Lower leg skin (tissue), 4 donors: ENCODE data around the gene MDFIC. TPM values are rescaled to one million over a fixed set of nuclear protein-coding genes. Genes with fewer than 3 reads are reported as not detected.

ENCODE experiments used
- DNase-seq, 2 donors: peaks; one replicate each; pipeline ENCODE4 v3.0.0-alpha.2; 2019; ENCODE audit warnings: low spot score in 2 of 2
- H3K4me3 ChIP-seq: fragments of 200-600 bp; sonication (generic); 2 replicates; pipeline ENCODE4 v1.5.1; 2017; ENCODE audit warnings: mild to moderate bottlenecking, low read depth; ENCODE audit not compliant: poor library complexity, severe bottlenecking
- POLR2A ChIP-seq, 2 donors: fragments of 450-650 bp; IDR thresholded peaks; one replicate each; pipeline ENCODE4 v1.6.1; 2016 to 2017; ENCODE audit warnings: antibody characterized with exemption in 2 of 2, mild to moderate bottlenecking in 1 of 2, moderate library complexity in 1 of 2
- WGBS, 2 donors: methylation state at CpG; one replicate each; pipeline ENCODE4 v1.1.5; 2018; 5-methylcytosine and 5-hydroxymethylcytosine counted together
- intact Hi-C: fragments of 100-400 bp; cut with DNase I; formaldehyde crosslinking; loops from one replicate; pipeline ENCODE4 v1.15.0; 2023; ENCODE audit warnings: low total_unique reads
- total RNA-seq, 4 donors: library from RNA; depleted of rRNA; stranded (reverse); fragments of >200 nt; gene quantifications; one replicate each; pipeline ENCODE4 v1.1.0, GENCODE V29; 2016
- TF ChIP-seq, protein P1 (sequence below), 3 donors: fragments of 450-650 bp; IDR thresholded peaks; one replicate each; pipeline ENCODE4 v1.5.1; 2016; ENCODE audit warnings: antibody characterized with exemption in 3 of 3, mild to moderate bottlenecking in 3 of 3, moderate library complexity in 2 of 3

MDFIC gene
- total RNA-seq, 4 donors from 2014 or later, result 27.0 to 58.5 (median 38.9) TPM

DNA sequence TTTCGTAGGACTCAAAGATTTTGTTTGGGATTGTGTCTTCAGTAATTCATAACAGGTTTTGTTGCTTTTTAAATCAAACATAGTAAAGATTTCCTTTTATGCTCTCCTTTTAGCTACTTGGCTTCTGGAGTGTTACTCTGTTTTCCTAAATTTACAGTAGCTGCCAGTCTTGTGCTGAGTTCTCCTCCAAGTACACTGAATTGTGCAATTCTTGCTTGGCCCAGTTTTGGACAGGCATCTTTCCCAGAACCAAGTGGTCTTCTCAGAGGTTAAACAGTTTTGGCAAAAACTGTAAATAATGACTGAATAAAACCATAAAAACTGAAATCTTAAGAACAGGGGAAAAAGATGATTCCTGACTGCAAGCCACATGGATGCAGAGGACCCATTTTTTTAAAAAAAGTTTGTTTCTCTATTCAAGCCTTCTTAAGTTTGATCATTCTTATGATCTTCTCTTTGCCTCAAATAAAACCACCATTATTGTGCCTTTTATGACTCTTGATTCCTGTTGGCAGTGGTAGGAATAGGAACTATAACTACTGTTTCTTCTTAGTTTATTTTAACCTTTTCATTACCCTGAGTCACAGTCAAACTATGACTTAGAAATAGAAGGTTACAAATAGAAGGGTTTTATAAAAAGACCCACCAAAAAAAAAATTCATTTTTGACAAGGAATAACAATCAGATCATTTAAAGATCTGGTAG, 88.0 kb downstream of the MDFIC start:
- no peak overlapping the region for H3K4me3 ChIP-seq
- TF ChIP-seq, protein P1, sequence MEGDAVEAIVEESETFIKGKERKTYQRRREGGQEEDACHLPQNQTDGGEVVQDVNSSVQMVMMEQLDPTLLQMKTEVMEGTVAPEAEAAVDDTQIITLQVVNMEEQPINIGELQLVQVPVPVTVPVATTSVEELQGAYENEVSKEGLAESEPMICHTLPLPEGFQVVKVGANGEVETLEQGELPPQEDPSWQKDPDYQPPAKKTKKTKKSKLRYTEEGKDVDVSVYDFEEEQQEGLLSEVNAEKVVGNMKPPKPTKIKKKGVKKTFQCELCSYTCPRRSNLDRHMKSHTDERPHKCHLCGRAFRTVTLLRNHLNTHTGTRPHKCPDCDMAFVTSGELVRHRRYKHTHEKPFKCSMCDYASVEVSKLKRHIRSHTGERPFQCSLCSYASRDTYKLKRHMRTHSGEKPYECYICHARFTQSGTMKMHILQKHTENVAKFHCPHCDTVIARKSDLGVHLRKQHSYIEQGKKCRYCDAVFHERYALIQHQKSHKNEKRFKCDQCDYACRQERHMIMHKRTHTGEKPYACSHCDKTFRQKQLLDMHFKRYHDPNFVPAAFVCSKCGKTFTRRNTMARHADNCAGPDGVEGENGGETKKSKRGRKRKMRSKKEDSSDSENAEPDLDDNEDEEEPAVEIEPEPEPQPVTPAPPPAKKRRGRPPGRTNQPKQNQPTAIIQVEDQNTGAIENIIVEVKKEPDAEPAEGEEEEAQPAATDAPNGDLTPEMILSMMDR (IDR thresholded peaks at IDR 0.05), result no peak
- TF ChIP-seq POLR2A (IDR thresholded peaks at IDR 0.05), result no peak
- peak in 1 of 2 donors; percentile 59 for DNase-seq
- intact Hi-C loops, result no loop called here
- WGBS, 2 donors, result 63 to 66% methylated on average over 1 of the region's 1 CpG

DNA sequence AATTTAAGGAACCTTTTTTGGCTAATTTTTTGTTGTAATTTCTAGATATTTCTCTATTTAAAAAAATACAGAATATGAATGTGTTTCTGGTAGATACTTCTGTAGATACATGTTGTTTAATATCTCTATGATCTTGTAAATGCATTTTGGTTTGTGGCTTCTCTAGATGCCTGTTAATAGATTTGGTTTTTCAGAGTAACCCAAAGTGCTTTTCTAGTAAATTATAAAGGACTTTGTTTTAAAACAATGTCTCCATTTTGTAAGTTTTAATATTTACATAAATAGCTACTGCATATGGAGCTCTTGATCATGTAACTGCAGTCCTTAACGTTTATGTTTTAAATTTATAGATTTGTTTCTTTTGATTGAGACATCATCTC, 88.5 kb downstream of the MDFIC start:
- no peak overlapping the region for H3K4me3 ChIP-seq
- 55 to 61% methylated on average over 1 of the region's 1 CpG for WGBS, 2 donors
- TF ChIP-seq, protein P1 (IDR thresholded peaks at IDR 0.05), result no peak
- no peak for TF ChIP-seq POLR2A (IDR thresholded peaks at IDR 0.05)
- DNase-seq, result no peak
- intact Hi-C loops, result no loop called here

DNA sequence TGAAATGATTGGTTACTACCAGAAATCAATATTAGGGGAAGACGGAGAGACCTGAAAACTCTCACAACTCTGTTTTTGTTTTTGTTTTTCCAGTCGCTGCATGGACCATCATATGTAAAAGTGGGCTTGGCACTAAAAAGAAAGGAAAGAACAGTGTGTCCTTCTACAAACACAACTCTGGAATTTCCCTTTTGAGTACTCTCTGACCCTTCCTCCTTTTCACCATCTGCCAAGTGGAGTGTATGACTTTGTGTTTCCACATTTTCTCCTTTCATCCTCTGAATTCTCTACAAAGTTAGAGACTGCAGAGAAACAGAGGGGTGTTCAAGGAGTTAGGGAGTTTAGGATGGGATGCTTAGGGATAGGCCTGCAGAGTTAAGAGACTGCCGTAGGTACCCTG, 92.0 kb downstream of the MDFIC start:
- 88 to 96% methylated on average over 3 of the region's 3 CpGs for WGBS, 2 donors
- no peak for DNase-seq
- no peak overlapping the region for H3K4me3 ChIP-seq
- intact Hi-C loops, result no loop called here
- TF ChIP-seq POLR2A (IDR thresholded peaks at IDR 0.05), result no peak
- TF ChIP-seq, protein P1 (IDR thresholded peaks at IDR 0.05), result no peak

DNA sequence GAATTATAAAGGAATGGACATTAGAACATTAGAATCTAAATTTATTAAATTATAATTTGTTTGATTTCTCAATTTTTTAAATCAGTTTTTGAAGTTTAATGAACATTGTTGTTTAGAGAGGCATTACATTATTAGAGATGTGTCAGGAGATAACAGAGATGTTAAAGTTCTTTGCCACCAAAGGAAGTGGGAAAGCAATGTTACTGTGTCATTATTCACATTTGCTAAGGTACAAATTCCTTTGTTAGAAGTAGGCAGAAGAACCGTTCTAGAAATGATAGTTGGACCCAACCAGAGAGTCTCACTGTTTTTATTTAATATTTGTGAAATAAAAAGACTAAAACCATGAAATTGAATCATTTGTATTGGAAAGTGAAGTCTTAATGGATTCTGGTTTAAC, 92.9 kb downstream of the MDFIC start:
- DNase-seq, result no peak
- no peak for TF ChIP-seq POLR2A (IDR thresholded peaks at IDR 0.05)
- WGBS, 2 donors, result 78 to 82% methylated on average over 1 of the region's 1 CpG
- no peak overlapping the region for H3K4me3 ChIP-seq
- intact Hi-C loops, result no loop called here

DNA sequence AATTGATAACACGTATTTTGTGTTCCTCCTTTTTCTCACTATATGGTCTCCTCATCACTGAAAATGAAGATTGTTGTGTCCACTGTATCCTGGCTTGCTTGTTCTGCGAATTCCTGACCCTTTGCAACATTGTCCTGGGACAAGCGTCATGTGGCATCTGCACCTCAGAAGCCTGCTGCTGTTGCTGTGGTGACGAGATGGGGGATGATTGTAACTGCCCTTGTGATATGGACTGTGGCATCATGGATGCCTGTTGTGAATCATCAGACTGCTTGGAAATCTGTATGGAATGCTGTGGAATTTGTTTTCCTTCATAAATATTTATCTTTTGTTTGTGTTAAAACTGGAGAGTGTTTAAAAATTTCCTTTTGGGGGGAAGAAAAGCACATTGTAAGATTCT, 93.7 kb downstream of the MDFIC start:
- H3K4me3 ChIP-seq, result no peak overlapping the region
- intact Hi-C loops, result no loop called here
- no peak for TF ChIP-seq POLR2A (IDR thresholded peaks at IDR 0.05)
- TF ChIP-seq, protein P1 (IDR thresholded peaks at IDR 0.05), result no peak
- 97 to 99% methylated on average over 4 of the region's 4 CpGs for WGBS, 2 donors
- no peak for DNase-seq

DNA sequence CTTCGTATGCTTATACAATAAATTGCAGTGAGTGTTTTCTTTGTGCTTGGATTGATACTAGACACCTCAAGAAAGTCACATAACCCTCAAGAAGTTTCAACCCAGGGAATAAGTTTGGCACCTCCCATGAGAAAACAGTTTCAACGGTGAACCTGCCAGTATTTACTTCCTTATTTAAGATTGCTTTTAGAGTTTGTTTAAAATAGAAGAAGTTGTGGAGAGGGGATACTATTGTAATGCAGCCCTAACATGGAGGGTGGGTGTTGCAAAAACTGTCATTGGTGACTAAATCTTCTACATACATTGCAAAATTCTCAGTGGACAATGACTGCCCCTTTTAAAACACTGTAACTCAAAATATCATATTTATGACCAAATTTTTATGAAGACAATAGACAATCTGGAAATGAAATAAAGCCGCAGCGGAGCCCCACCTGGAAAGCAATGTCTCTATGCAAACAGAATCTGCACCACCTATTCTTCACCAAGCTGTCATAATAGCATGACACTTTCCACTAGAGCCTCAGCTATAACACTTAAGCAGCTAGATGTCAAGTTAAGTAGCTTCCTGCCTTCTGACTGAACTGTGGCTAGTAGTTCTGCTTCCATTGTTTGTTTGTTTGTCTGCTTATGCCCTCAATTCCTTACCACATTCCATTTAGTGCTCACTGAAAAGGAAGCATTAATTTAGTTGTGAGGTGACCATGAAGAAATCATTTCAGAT, 98.2 kb downstream of the MDFIC start:
- no peak overlapping the region for H3K4me3 ChIP-seq
- TF ChIP-seq POLR2A (IDR thresholded peaks at IDR 0.05), result no peak
- TF ChIP-seq, protein P1 (IDR thresholded peaks at IDR 0.05), result no peak
- no peak for DNase-seq
- intact Hi-C loops, result no loop called here
- WGBS, 2 donors, result 85 to 90% methylated on average over 4 of the region's 4 CpGs
